ENCODE results near the gene JAKMIP1.
A peak's percentile ranks its signal among the peaks of the same experiment; 100 is the strongest.

JAKMIP1 gene

GRCh38 chr4:6200011-6200921 is at the start of gene JAKMIP1:
TSS of gene JAKMIP1 (minus strand) at chr4:6200549. CDS start at chr4:6112850, 87,699 bp downstream.
- peak; percentile 98 for DNase-seq (ENCODE audit: low spot score)

GRCh38 chr4:6248394-6248793 is 48.0 kb upstream of the JAKMIP1 start:
- no peak for DNase-seq (ENCODE audit: low spot score)

GRCh38 chr4:6246170-6246634 is 45.9 kb upstream of the JAKMIP1 start:
- DNase-seq (ENCODE audit: low spot score), result no peak

- peak; percentile 74 for DNase-seq (ENCODE audit: low spot score)
Observed at GRCh38 chr4:6245246-6246169, 45.2 kb upstream of the JAKMIP1 start.

- DNase-seq (ENCODE audit: low spot score), result no peak
Observed at GRCh38 chr4:6242271-6243029, 42.1 kb upstream of the JAKMIP1 start.

GRCh38 chr4:6241062-6241845 is 40.9 kb upstream of the JAKMIP1 start:
- no peak for DNase-seq (ENCODE audit: low spot score)

GRCh38 chr4:6239968-6240367 is 39.6 kb upstream of the JAKMIP1 start:
- DNase-seq (ENCODE audit: low spot score), result no peak

- DNase-seq (ENCODE audit: low spot score), result no peak
Observed at GRCh38 chr4:6239486-6239885, 39.1 kb upstream of the JAKMIP1 start.

- DNase-seq (ENCODE audit: low spot score), result no peak
Observed at GRCh38 chr4:6236816-6237390, 36.6 kb upstream of the JAKMIP1 start.

GRCh38 chr4:6235901-6236640 is 35.7 kb upstream of the JAKMIP1 start:
- no peak for DNase-seq (ENCODE audit: low spot score)

GRCh38 chr4:6235012-6235411 is 34.7 kb upstream of the JAKMIP1 start:
- DNase-seq (ENCODE audit: low spot score), result no peak

GRCh38 chr4:6233929-6234328 is 33.6 kb upstream of the JAKMIP1 start:
- no peak for DNase-seq (ENCODE audit: low spot score)

GRCh38 chr4:6232836-6233785 is 32.8 kb upstream of the JAKMIP1 start:
- no peak for DNase-seq (ENCODE audit: low spot score)

- DNase-seq (ENCODE audit: low spot score), result no peak
Observed at GRCh38 chr4:6231663-6232165, 31.4 kb upstream of the JAKMIP1 start.

GRCh38 chr4:6230827-6231662 is 30.7 kb upstream of the JAKMIP1 start:
- no peak for DNase-seq (ENCODE audit: low spot score)

GRCh38 chr4:6230502-6230785 is 30.1 kb upstream of the JAKMIP1 start:
- no peak for DNase-seq (ENCODE audit: low spot score)

GRCh38 chr4:6229671-6230501 is 29.5 kb upstream of the JAKMIP1 start:
- no peak for DNase-seq (ENCODE audit: low spot score)

Measured in iPS-NIHi11 (cell line).